Measurements from ENCODE around the gene CHCHD6. TPM values are rescaled to one million over a fixed set of nuclear protein-coding genes. Genes with fewer than 3 reads are reported as not detected.

The CHCHD6 gene
- total RNA-seq, 2 donors from 2014 or later: 9.3 to 13.2 TPM

DNA sequence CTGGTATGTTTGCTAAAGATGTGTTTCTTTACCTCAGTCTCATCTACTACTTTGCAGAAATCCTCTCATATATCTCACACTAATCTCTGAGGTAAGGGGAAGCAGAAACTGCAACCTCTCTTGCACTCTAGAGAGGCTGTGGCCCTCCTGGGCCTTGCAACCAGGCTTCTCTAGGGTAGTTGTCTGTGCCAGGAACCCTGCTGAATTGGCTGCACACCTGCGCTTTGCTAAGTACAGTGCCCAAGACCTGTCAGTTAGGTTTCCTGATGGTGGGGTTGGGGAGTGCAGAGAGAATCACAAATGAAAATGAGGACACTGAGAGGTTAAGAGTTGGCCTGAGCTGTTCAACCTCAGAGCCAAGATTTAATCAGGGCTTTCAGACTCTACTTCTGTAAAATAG, 161.7 kb downstream of the CHCHD6 start:
- no peak for DNase-seq
- TF ChIP-seq CTCF (IDR thresholded peaks at IDR 0.05): no peak
- intact Hi-C loops (cut with DNase I): no loop called here
- Histone ChIP-seq H3K4me3 (no peak overlapping the region), H3K4me1 (no peaks in the 10 kb centered on the region), H3K27ac (no peak overlapping the region), H3K36me3 (no peaks in the 10 kb centered on the region), H3K9ac (ENCODE audit: low read depth in 2 of 2, low read length in 2 of 2) (no peak overlapping the region), H3K9me3 (no peaks in the 10 kb centered on the region), H3K27me3 (no peaks in the 10 kb centered on the region)

DNA sequence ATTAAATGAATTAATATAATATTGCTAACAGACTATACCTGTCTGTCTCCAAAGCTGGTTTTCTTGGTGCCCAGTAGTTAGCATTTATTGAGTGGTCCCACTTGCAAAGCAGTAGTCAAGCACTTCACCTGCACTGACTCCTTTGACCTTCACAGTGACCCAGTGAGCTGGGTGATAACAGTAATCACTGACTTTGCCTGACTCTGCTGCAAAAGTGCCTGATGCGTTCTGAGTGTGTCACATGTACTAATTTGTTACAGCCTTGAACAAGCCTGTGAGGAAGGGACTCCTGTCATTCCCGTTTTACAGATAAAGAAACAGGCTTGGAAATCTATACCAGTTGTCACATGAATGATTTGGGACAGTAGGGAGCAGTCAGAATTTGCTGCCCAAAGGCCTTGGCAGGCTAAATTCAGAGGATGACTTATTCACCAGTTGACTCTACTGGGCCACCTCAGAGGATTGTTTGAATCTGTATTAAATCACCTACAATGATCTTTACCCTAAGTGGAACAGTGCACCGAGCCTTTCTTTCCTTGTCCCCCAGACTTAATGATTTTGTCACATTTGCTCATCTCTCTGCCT, 162.2 kb downstream of the CHCHD6 start:
- no peak for TF ChIP-seq CTCF (IDR thresholded peaks at IDR 0.05)
- no peaks in the 10 kb centered on the region for H3K36me3 ChIP-seq

DNA sequence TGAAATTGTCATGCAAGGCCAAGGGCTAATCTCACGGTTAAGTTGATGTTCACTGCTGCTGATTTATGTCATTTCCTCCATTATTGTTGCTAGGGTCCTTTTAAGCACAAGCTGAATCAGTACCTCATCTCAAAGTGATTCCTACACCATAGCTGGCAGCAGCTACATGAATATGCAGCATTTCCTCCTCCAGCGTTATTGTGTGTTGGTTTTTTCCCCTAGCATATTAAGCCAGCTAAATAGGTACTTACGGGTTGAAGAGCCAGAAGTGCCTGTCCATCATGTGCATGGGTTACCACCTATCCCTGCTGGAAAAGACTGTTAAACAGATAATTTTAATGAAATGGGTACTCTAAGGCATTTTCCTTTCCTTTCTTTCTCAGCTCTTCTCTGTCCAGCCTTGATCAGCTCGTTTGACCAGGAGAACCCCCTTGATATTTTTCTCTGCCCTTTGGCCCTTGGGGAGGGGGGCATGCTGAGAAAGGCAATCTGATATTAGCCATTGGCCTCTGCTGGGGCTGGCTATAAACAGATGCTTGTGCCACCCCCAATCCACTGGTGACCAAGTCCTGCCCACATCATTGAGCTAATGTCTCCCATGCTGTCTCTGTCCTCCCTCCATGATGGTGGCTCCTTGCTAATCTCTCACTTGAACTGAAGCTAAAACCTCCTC, 163.3 kb downstream of the CHCHD6 start:
- Histone ChIP-seq H3K27ac (no peak overlapping the region), H3K9me3 (no peaks in the 10 kb centered on the region), H3K27me3 (no peaks in the 10 kb centered on the region), H3K9ac (ENCODE audit: low read depth in 2 of 2, low read length in 2 of 2) (no peak overlapping the region), H3K4me3 (no peak overlapping the region), H3K4me1 (no peaks in the 10 kb centered on the region), H3K36me3 (no peaks in the 10 kb centered on the region)
- TF ChIP-seq CTCF (IDR thresholded peaks at IDR 0.05): no peak
- intact Hi-C loops (cut with DNase I): no loop called here
- no peak for DNase-seq

More for the DNA sequence above, 162.2 kb downstream of the CHCHD6 start:
- H3K27ac ChIP-seq: no peak overlapping the region
- intact Hi-C loops (cut with DNase I): no loop called here
- H3K4me3 ChIP-seq: no peak overlapping the region
- no peaks in the 10 kb centered on the region for H3K9me3 ChIP-seq
- DNase-seq: no peak
- H3K9ac ChIP-seq (ENCODE audit: low read depth in 2 of 2, low read length in 2 of 2): no peak overlapping the region
- no peaks in the 10 kb centered on the region for H3K4me1 ChIP-seq
- no peaks in the 10 kb centered on the region for H3K27me3 ChIP-seq

DNA sequence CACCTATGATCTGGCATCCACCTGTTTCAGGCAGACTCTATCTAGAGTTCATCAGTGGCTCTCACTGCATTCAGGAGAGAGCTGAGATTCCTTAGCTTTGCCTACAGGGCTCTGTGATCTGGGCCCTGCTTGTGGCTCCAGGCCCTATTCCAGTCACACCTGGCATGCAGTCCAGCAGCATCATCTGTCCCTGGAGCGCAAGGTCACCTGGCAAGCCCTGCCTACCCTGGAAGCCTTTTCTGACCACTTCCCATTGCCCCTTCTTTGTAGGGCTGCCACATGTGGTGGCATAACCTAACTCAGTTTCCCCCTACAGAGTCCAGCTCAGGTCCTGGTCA, 163.8 kb downstream of the CHCHD6 start:
- no peak for TF ChIP-seq CTCF (IDR thresholded peaks at IDR 0.05)
- Histone ChIP-seq H3K9ac (ENCODE audit: low read depth in 2 of 2, low read length in 2 of 2) (no peak overlapping the region), H3K27ac (no peak overlapping the region), H3K9me3 (no peaks in the 10 kb centered on the region), H3K4me1 (no peaks in the 10 kb centered on the region), H3K4me3 (no peak overlapping the region), H3K36me3 (no peaks in the 10 kb centered on the region), H3K27me3 (no peaks in the 10 kb centered on the region)
- intact Hi-C loops (cut with DNase I): no loop called here
- DNase-seq: no peak

- Histone ChIP-seq H3K4me3 (no peak overlapping the region), H3K4me1 (no peaks in the 10 kb centered on the region), H3K36me3 (no peaks in the 10 kb centered on the region), H3K9me3 (no peaks in the 10 kb centered on the region), H3K27ac (no peak overlapping the region), H3K27me3 (no peaks in the 10 kb centered on the region), H3K9ac (ENCODE audit: low read depth in 2 of 2, low read length in 2 of 2) (no peak overlapping the region)
- TF ChIP-seq CTCF (IDR thresholded peaks at IDR 0.05): no peak
- intact Hi-C loops (cut with DNase I): no loop called here
- no peak for DNase-seq
These were observed 166.7 kb downstream of the CHCHD6 start for GRCh38 chr3:126870608-126871210.

All from colonic mucosa (tissue), 4 donors.